ENCODE results near the gene FAM229A. TPM values are rescaled to one million over a fixed set of nuclear protein-coding genes. Genes with fewer than 3 reads are reported as not detected.
A peak's percentile ranks its signal among the peaks of the same experiment; 100 is the strongest.

The FAM229A gene
- total RNA-seq, 1 donor from 2014 or later, result 6.2 TPM

GRCh38 chr1:32350785-32351398 lies 11.4 kb downstream of the FAM229A start:
- peak; percentile 93 for DNase-seq (ENCODE audit: low spot score)

GRCh38 chr1:32349211-32349708 lies 13.0 kb downstream of the FAM229A start:
- DNase-seq (ENCODE audit: low spot score), result no peak

GRCh38 chr1:32346532-32347157 lies 15.6 kb downstream of the FAM229A start:
- no peak for DNase-seq (ENCODE audit: low spot score)

- no peak for DNase-seq (ENCODE audit: low spot score)
Observed at GRCh38 chr1:32345289-32345827, 16.9 kb downstream of the FAM229A start.

GRCh38 chr1:32342704-32343103 lies 19.6 kb downstream of the FAM229A start:
- no peak for DNase-seq (ENCODE audit: low spot score)

- DNase-seq (ENCODE audit: low spot score), result no peak
Observed at GRCh38 chr1:32341971-32342370, 20.3 kb downstream of the FAM229A start.

- no peak for DNase-seq (ENCODE audit: low spot score)
Observed at GRCh38 chr1:32341186-32341757, 21.0 kb downstream of the FAM229A start.

GRCh38 chr1:32339363-32339978 lies 22.8 kb downstream of the FAM229A start:
- no peak for DNase-seq (ENCODE audit: low spot score)

GRCh38 chr1:32338637-32339145 lies 23.6 kb downstream of the FAM229A start:
- DNase-seq (ENCODE audit: low spot score), result no peak

GRCh38 chr1:32337855-32338636 lies 24.2 kb downstream of the FAM229A start:
- DNase-seq (ENCODE audit: low spot score), result no peak

GRCh38 chr1:32336963-32337675 lies 25.2 kb downstream of the FAM229A start:
- no peak for DNase-seq (ENCODE audit: low spot score)

- DNase-seq (ENCODE audit: low spot score), result no peak
Observed at GRCh38 chr1:32336591-32336932, 25.7 kb downstream of the FAM229A start.

- DNase-seq (ENCODE audit: low spot score), result peak; percentile 94
Observed at GRCh38 chr1:32335790-32336590, 26.3 kb downstream of the FAM229A start, which contains the start of gene MARCKSL1. Gene MARCKSL1, minus strand, starts transcription at chr1:32336233. Its CDS starts 200 bp downstream, at chr1:32336033.

GRCh38 chr1:32335535-32335789 lies 26.8 kb downstream of the FAM229A start:
- no peak for DNase-seq (ENCODE audit: low spot score)

GRCh38 chr1:32334864-32335534 lies 27.3 kb downstream of the FAM229A start:
- no peak for DNase-seq (ENCODE audit: low spot score)

GRCh38 chr1:32334274-32334861 lies 27.9 kb downstream of the FAM229A start:
- DNase-seq (ENCODE audit: low spot score), result no peak

GRCh38 chr1:32333251-32333963 lies 28.9 kb downstream of the FAM229A start:
- DNase-seq (ENCODE audit: low spot score), result no peak
